Left forelimb (tissue), 1 donor: ENCODE measurements around the gene LGMN.
A peak's percentile ranks its signal among the peaks of the same experiment; 100 is the strongest.
"Not testable (repeated sequence)": the region's sequence is repeated elsewhere in the genome, so short reads cannot be mapped to it uniquely, and the experiment has no call there.

Experiments
- DNase-seq: peaks from one replicate; pipeline ENCODE4 v3.0.0-alpha.2; 2018; ENCODE audit warnings: low spot score

Gene LGMN

GRCh38 chr14:92694807-92695206 lies 53.6 kb downstream of the LGMN start:
- DNase-seq, result no peak

GRCh38 chr14:92693998-92694795 lies 54.2 kb downstream of the LGMN start:
- DNase-seq, result no peak

GRCh38 chr14:92692822-92693226 lies 55.6 kb downstream of the LGMN start:
- no peak for DNase-seq

GRCh38 chr14:92690171-92691011 lies 58.0 kb downstream of the LGMN start:
- DNase-seq, result no peak

- DNase-seq, result no peak
Observed at GRCh38 chr14:92688434-92689375, 59.7 kb downstream of the LGMN start.

- no peak for DNase-seq
Observed at GRCh38 chr14:92687681-92688433, 60.6 kb downstream of the LGMN start.

- DNase-seq, result peak; percentile 92
Observed at GRCh38 chr14:92686900-92687427, 61.5 kb downstream of the LGMN start.

GRCh38 chr14:92686411-92686899 lies 62.0 kb downstream of the LGMN start:
- DNase-seq, result no peak

- no peak for DNase-seq
Observed at GRCh38 chr14:92685784-92686355, 62.6 kb downstream of the LGMN start.

- no peak for DNase-seq
Observed at GRCh38 chr14:92684801-92685560, 63.4 kb downstream of the LGMN start.

- DNase-seq, result no peak
Observed at GRCh38 chr14:92683041-92683440, 65.4 kb downstream of the LGMN start.

- no peak for DNase-seq
Observed at GRCh38 chr14:92680781-92681650, 67.4 kb downstream of the LGMN start.

- DNase-seq, result not testable (repeated sequence)
Observed at GRCh38 chr14:92680330-92680729, 68.1 kb downstream of the LGMN start.

- DNase-seq, result no peak
Observed at GRCh38 chr14:92679246-92679645, 69.2 kb downstream of the LGMN start.

GRCh38 chr14:92678766-92679165 lies 69.7 kb downstream of the LGMN start:
- DNase-seq, result no peak

GRCh38 chr14:92677955-92678354 lies 70.5 kb downstream of the LGMN start:
- DNase-seq, result no peak

- DNase-seq, result no peak
Observed at GRCh38 chr14:92677087-92677668, 71.2 kb downstream of the LGMN start.

- no peak for DNase-seq
Observed at GRCh38 chr14:92676403-92677086, 71.9 kb downstream of the LGMN start.
